H9 (cell line): ENCODE data around the gene CCSER1. TPM values are rescaled to one million over a fixed set of nuclear protein-coding genes. Genes with fewer than 3 reads are reported as not detected.

Source experiments
- DNase-seq: peaks from one replicate; pipeline ENCODE4 v3.0.0-alpha.2; 2017
- H2AFZ ChIP-seq: one replicate; pipeline ENCODE4 v1.6.1; 2013; ENCODE audit warnings: mild to moderate bottlenecking, low read length, control low read depth, moderate library complexity
- H2AK5ac ChIP-seq: 2 replicates; pipeline ENCODE4 v1.6.1; 2013; ENCODE audit warnings: low read length, control low read depth, mixed read lengths; ENCODE audit not compliant: insufficient read length
- H2BK120ac ChIP-seq: one replicate; pipeline ENCODE4 v1.6.1; 2013; ENCODE audit warnings: low read depth, mild to moderate bottlenecking, low read length, control low read depth, inconsistent platforms; ENCODE audit not compliant: poor library complexity, severe bottlenecking
- H2BK12ac ChIP-seq: 2 replicates; pipeline ENCODE4 v1.6.1; 2013; ENCODE audit warnings: low read length, control low read depth, mixed read lengths, low read depth; ENCODE audit not compliant: insufficient read length
- H2BK15ac ChIP-seq: 2 replicates; pipeline ENCODE4 v1.6.1; 2013; ENCODE audit warnings: low read depth, low read length, control low read depth
- H2BK20ac ChIP-seq: one replicate; pipeline ENCODE4 v1.6.1; 2013; ENCODE audit warnings: low read depth, mild to moderate bottlenecking, low read length, control low read depth, inconsistent platforms; ENCODE audit not compliant: poor library complexity, severe bottlenecking
- H2BK5ac ChIP-seq: 2 replicates; pipeline ENCODE4 v1.6.1; 2013; ENCODE audit warnings: low read length, control low read depth, mixed read lengths; ENCODE audit not compliant: insufficient read length
- H3K14ac ChIP-seq: 2 replicates; pipeline ENCODE4 v1.6.1; 2013; ENCODE audit warnings: low read length, control low read depth; ENCODE audit not compliant: insufficient read depth
- H3K18ac ChIP-seq: 2 replicates; pipeline ENCODE4 v1.6.1; 2013; ENCODE audit warnings: low read depth, mild to moderate bottlenecking, mixed read lengths, low read length, control low read depth; ENCODE audit not compliant: insufficient read length
- H3K23ac ChIP-seq: 2 replicates; pipeline ENCODE4 v1.6.1; 2013; ENCODE audit warnings: low read length, control low read depth, mixed read lengths, low read depth; ENCODE audit not compliant: insufficient read length
- H3K23me2 ChIP-seq: 2 replicates; pipeline ENCODE4 v1.6.1; 2013; ENCODE audit warnings: low read depth, mild to moderate bottlenecking, mixed read lengths, low read length, control low read depth; ENCODE audit not compliant: insufficient read length, poor library complexity, severe bottlenecking
- H3K27ac ChIP-seq: 2 replicates; pipeline ENCODE4 v1.5.1; 2013; ENCODE audit warnings: low read length, control low read depth, mixed read lengths, low read depth; ENCODE audit not compliant: insufficient read length
- H3K27me3 ChIP-seq: 2 replicates; pipeline ENCODE4 v1.6.1; 2013; ENCODE audit warnings: low read length, control low read depth, inconsistent platforms; ENCODE audit not compliant: insufficient read depth
- H3K4ac ChIP-seq: 2 replicates; pipeline ENCODE4 v1.6.1; 2013; ENCODE audit warnings: low read depth, mild to moderate bottlenecking, control low read depth, inconsistent platforms, low read length, moderate library complexity
- H3K4me1 ChIP-seq: 2 replicates; pipeline ENCODE4 v1.6.1; 2013; ENCODE audit warnings: low read length, control low read depth, inconsistent platforms; ENCODE audit not compliant: insufficient read depth
- H3K4me2 ChIP-seq: 2 replicates; pipeline ENCODE4 v1.6.1; 2013; ENCODE audit warnings: low read length, control low read depth, mixed read lengths; ENCODE audit not compliant: insufficient read length, insufficient read depth
- H3K56ac ChIP-seq: 2 replicates; pipeline ENCODE4 v1.6.1; 2013; ENCODE audit warnings: low read depth, mild to moderate bottlenecking, mixed read lengths, low read length, control low read depth; ENCODE audit not compliant: insufficient read length
- H3K79me1 ChIP-seq: 2 replicates; pipeline ENCODE4 v1.6.1; 2013; ENCODE audit warnings: low read depth, mild to moderate bottlenecking, moderate library complexity, low read length, control low read depth, inconsistent platforms; ENCODE audit not compliant: insufficient read depth, poor library complexity, severe bottlenecking
- H3K79me2 ChIP-seq: 2 replicates; pipeline ENCODE4 v1.6.1; 2013; ENCODE audit warnings: low read length, control low read depth, inconsistent platforms; ENCODE audit not compliant: insufficient read depth
- H3K9ac ChIP-seq: 2 replicates; pipeline ENCODE4 v1.6.1; 2013; ENCODE audit warnings: low read length, control low read depth, mixed read lengths; ENCODE audit not compliant: insufficient read length; ENCODE audit errors: extremely low read depth
- H3K9me3 ChIP-seq: one replicate; pipeline ENCODE4 v1.6.1; 2013; ENCODE audit warnings: low read depth, low read length, inconsistent platforms; ENCODE audit not compliant: control insufficient read depth
- H3T11ph ChIP-seq: one replicate; pipeline ENCODE4 v1.6.1; 2013; ENCODE audit warnings: mild to moderate bottlenecking, low read length, control low read depth, inconsistent platforms
- H4K20me1 ChIP-seq: one replicate; pipeline ENCODE4 v1.6.1; 2013; ENCODE audit not compliant: control insufficient read depth, insufficient read length, insufficient read depth
- H4K5ac ChIP-seq: 2 replicates; pipeline ENCODE4 v1.6.1; 2013; ENCODE audit warnings: low read depth, mild to moderate bottlenecking, mixed read lengths, low read length, control low read depth; ENCODE audit not compliant: insufficient read length
- H4K8ac ChIP-seq: replicated peaks from 2 replicates; pipeline ENCODE4 v1.6.1; 2013; ENCODE audit warnings: low read length, control low read depth, mixed read lengths, low read depth; ENCODE audit not compliant: insufficient read length
- H4K91ac ChIP-seq: 2 replicates; pipeline ENCODE4 v1.6.1; 2013; ENCODE audit warnings: low read depth, mild to moderate bottlenecking, moderate library complexity, mixed read lengths, low read length, control low read depth; ENCODE audit not compliant: insufficient read length
- H3K27ac Mint-ChIP-seq, 3 experiments: 2 replicates in 2 of 3; 3 replicates in 1 of 3; pipeline ENCODE4 v1.8.0; 2020 to 2021; ENCODE audit warnings: mixed read lengths in 3 of 3, mild to moderate bottlenecking in 1 of 3, moderate library complexity in 1 of 3
- H3K27me3 Mint-ChIP-seq: 2 replicates; pipeline ENCODE4 v1.8.0; 2021; ENCODE audit warnings: low read depth, mild to moderate bottlenecking, moderate library complexity, mixed read lengths
- H3K36me3 Mint-ChIP-seq, 3 experiments: 2 replicates in 2 of 3; 3 replicates in 1 of 3; pipeline ENCODE4 v1.8.0; 2020 to 2021; ENCODE audit warnings: low read depth in 3 of 3, mixed read lengths in 3 of 3; ENCODE audit not compliant: insufficient read depth in 1 of 3
- H3K4me1 Mint-ChIP-seq, 2 experiments: 2 replicates each; pipeline ENCODE4 v1.8.0; 2020; ENCODE audit warnings: mixed read lengths in 2 of 2
- H3K4me3 Mint-ChIP-seq, 2 experiments: 2 replicates in 1 of 2; 3 replicates in 1 of 2; pipeline ENCODE4 v1.8.0; 2020 to 2021; ENCODE audit warnings: mild to moderate bottlenecking in 2 of 2, mixed read lengths in 2 of 2, moderate library complexity in 1 of 2
- H3K9me3 Mint-ChIP-seq, 2 experiments: 2 replicates in 1 of 2; 3 replicates in 1 of 2; pipeline ENCODE4 v1.8.0; 2020; ENCODE audit warnings: mild to moderate bottlenecking in 2 of 2, mixed read lengths in 2 of 2, moderate library complexity in 1 of 2
- CTCF ChIP-seq: fragments of 200-600 bp; sonication (generic); conservative IDR thresholded peaks from 3 replicates; pipeline ENCODE4 v1.8.0; 2021; ENCODE audit warnings: antibody characterized with exemption, mild to moderate bottlenecking
- WGBS: extraction: QIAGEN DNeasy Blood & Tissue Kit; methylation state at CpG from one replicate; pipeline ENCODE4 v1.1.7; 2013; ENCODE audit warnings: missing lambda C conversion rate, low lambda C conversion rate, mixed read lengths; ENCODE audit not compliant: insufficient read length; ENCODE audit errors: extremely low coverage; 5-methylcytosine and 5-hydroxymethylcytosine counted together
- total RNA-seq: library from RNA; stranded (reverse); gene quantifications from 2 replicates; pipeline ENCODE4 v1.2.1, GENCODE V29; 2021

The CCSER1 gene
- total RNA-seq, 1 experiment from 2014 or later = 0.37 TPM

- no peak overlapping the region for H4K5ac ChIP-seq
- Mint-ChIP-seq H3K36me3 (no peaks in the 10 kb centered on the region), H3K27ac (no peak overlapping the region), H3K27me3 (no peaks in the 10 kb centered on the region), H3K4me1 (peaks cover 0 to 3% of the 10 kb centered on the region in 2 experiments; a peak in 2 of 4 replicates), H3K4me3 (no peak overlapping the region), H3K9me3 (no peaks in the 10 kb centered on the region)
- no peak overlapping the region for H3K18ac ChIP-seq
- no CpG with 5 or more reads among the region's 3 CpGs for WGBS
- no peak overlapping the region for H4K8ac ChIP-seq
- H2BK20ac ChIP-seq = no peak overlapping the region
- H4K20me1 ChIP-seq = no peaks in the 10 kb centered on the region
- no peaks in the 10 kb centered on the region for H3K4me1 ChIP-seq
- no peak overlapping the region for H3K56ac ChIP-seq
- no peak overlapping the region for H2BK15ac ChIP-seq
- H3K27ac ChIP-seq = no peak overlapping the region
- no peak overlapping the region for H2BK120ac ChIP-seq
- H3K4ac ChIP-seq = no peak overlapping the region
- no peaks in the 10 kb centered on the region for H3K27me3 ChIP-seq
- no peaks in the 10 kb centered on the region for H3K23me2 ChIP-seq
- H3K14ac ChIP-seq = no peak overlapping the region
- H2AFZ ChIP-seq = no peak overlapping the region
- no peaks in the 10 kb centered on the region for H3K79me1 ChIP-seq
- H3T11ph ChIP-seq = no peak overlapping the region
- H2BK12ac ChIP-seq = no peak overlapping the region
- H2BK5ac ChIP-seq = no peak overlapping the region
- no peak overlapping the region for H4K91ac ChIP-seq
- DNase-seq = no peak
- no peak overlapping the region for H3K23ac ChIP-seq
- H3K9me3 ChIP-seq = no peaks in the 10 kb centered on the region
- no peak overlapping the region for H3K9ac ChIP-seq
- no peaks in the 10 kb centered on the region for H3K79me2 ChIP-seq
- TF ChIP-seq CTCF = no peak
- no peak overlapping the region for H3K4me2 ChIP-seq
- no peak overlapping the region for H2AK5ac ChIP-seq
These were observed 1171.0 kb downstream of the CCSER1 start for GRCh38 chr4:91298156-91298700.
